Fibroblast of mammary gland (primary cell): Measurements from ENCODE around the gene DTX1.

Source experiments
- DNase-seq: peaks from one replicate; pipeline ENCODE4 v3.0.0-alpha.2; 2010; ENCODE audit warnings: low read depth
- H3K4me3 ChIP-seq: 2 replicates; pipeline ENCODE4 v1.5.1; 2011; ENCODE audit warnings: low read depth, mild to moderate bottlenecking, low read length, moderate library complexity; ENCODE audit not compliant: control insufficient read depth
- TF ChIP-seq, protein P1 (sequence below): conservative IDR thresholded peaks from 2 replicates; pipeline ENCODE4 v1.5.1; 2011; ENCODE audit warnings: low read depth, low read length, inconsistent platforms; ENCODE audit not compliant: control insufficient read depth, insufficient read depth

The DTX1 gene

DNA sequence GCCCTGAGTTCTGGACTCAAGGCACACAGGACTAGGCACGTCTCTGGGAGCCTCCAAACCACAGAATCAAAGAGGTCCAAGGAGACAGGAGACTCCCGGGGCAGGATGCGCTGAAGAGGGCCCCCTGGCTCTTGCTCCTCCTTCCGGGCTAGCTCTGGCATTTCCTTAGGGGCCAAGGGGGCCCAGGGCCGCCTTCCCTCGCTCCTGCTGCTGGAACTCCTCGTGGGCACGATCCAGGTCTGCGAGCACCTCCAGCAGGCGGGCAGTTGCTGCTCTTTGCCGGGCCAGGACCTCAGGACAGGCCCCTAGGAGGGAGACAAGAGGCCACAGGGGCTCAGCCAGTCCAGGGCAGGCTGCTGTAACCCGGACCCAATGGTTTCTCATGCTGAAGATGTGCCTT is 43.2 kb downstream of the DTX1 start:
- DNase-seq: no peak
- TF ChIP-seq, protein P1, sequence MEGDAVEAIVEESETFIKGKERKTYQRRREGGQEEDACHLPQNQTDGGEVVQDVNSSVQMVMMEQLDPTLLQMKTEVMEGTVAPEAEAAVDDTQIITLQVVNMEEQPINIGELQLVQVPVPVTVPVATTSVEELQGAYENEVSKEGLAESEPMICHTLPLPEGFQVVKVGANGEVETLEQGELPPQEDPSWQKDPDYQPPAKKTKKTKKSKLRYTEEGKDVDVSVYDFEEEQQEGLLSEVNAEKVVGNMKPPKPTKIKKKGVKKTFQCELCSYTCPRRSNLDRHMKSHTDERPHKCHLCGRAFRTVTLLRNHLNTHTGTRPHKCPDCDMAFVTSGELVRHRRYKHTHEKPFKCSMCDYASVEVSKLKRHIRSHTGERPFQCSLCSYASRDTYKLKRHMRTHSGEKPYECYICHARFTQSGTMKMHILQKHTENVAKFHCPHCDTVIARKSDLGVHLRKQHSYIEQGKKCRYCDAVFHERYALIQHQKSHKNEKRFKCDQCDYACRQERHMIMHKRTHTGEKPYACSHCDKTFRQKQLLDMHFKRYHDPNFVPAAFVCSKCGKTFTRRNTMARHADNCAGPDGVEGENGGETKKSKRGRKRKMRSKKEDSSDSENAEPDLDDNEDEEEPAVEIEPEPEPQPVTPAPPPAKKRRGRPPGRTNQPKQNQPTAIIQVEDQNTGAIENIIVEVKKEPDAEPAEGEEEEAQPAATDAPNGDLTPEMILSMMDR: no peak
- H3K4me3 ChIP-seq: no peak overlapping the region

DNA sequence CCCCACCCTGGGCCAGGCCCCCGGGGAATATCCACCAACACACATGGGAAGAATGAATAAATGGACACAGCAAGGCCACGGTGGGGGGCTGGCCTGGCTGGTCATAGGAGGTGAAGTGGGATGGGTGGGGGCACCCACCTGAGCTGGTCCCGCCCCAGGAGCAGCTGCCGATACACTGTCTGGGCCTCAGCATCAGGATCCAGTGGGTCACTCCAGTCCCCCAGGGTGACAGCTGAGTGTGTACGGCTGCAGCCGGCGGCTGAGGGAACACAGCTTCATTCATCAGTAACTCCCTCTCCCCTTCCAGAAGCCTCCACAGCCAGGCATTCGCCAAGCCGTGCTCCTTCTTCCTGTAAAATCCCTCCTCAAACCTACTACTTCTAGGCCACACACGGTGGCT is 45.2 kb downstream of the DTX1 start:
- DNase-seq: no peak
- TF ChIP-seq, protein P1: no peak
- no peak overlapping the region for H3K4me3 ChIP-seq

DNA sequence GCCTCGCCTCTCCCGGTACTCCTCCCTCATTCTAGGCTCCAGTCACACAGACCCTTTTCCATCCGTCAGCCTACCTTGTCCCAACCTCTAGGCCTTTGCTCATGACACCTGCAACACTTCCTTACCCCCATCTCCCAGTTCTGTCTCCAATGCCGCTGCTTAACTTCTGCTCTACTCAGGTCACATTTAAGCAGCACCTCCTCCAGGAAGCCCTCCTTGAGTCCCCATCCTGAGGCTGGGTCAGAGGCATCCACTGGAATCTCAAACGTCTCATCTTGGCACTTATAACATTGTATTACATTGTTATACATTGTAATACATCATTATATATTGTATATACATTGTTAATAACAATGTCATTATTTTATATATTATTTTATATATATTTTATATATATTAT is 46.3 kb downstream of the DTX1 start:
- TF ChIP-seq, protein P1: no peak
- no peak overlapping the region for H3K4me3 ChIP-seq
- no peak for DNase-seq

DNA sequence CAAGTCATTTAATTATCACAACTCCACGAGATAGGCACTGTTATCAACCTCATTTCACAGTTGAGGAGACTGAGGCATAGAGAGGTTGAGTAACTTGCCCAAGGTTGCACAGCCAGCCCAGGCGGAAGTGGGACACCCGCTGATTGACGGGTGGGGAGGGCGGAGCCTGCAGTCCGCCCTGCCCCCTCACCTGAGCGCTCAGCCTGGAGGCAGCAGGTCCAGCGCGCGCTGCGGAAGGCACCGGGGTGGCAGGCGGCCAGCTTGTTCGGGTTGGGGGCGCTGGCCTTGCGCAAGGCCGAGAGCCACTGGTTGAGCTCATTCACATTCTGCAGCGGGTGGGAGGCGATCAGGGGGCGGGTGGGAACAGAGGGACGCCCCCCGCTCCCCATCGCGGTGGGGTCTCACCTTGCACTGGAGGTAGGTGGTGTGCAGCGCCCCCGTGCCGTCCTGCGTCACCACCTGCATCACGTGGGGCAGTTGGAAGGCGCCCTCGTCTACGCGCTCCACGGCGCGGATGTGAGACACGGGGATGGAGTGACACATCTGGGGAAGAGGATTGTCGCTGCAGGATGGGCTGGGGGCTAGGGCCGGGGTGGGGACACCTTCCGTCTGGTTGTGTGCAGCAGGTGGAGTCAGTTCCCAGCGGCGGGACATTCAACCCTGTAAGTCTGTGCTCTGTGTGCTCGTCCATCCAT is 47.4 kb downstream of the DTX1 start:
- TF ChIP-seq, protein P1: no peak
- no peak overlapping the region for H3K4me3 ChIP-seq
- no peak for DNase-seq

DNA sequence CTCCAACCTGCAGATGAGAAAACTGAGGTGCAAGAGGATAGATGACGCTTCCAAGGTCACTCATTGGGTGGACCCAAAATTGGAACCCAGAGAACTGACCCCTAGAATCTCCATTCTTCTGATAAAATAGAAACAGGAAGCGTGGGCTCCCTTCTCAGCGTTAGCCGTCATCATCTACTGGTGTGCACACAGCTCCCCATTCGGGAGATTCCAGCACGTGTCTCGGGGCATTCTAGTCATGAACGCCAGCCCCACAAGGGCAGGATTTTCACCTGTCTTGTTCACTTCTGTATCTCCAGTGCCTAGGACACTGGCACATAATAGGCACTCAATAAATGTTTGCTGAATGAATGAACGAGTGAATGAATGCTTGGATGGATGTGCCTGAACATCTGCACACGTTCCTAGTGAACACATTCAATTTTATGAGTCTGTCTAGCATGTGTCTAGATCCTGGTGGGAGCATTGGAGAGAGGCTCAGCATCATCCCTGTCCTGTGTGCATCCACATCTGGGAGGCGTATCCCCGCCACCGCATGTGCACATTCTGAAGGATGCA is 48.5 kb downstream of the DTX1 start:
- H3K4me3 ChIP-seq: no peak overlapping the region
- DNase-seq: no peak
- TF ChIP-seq, protein P1: no peak

GRCh38 chr12:113105606-113106271 is 49.2 kb downstream of the DTX1 start:
- no peak for DNase-seq
- H3K4me3 ChIP-seq: no peak overlapping the region
- TF ChIP-seq, protein P1: no peak
